ENCODE results near the gene PDXK.

The PDXK gene

DNA sequence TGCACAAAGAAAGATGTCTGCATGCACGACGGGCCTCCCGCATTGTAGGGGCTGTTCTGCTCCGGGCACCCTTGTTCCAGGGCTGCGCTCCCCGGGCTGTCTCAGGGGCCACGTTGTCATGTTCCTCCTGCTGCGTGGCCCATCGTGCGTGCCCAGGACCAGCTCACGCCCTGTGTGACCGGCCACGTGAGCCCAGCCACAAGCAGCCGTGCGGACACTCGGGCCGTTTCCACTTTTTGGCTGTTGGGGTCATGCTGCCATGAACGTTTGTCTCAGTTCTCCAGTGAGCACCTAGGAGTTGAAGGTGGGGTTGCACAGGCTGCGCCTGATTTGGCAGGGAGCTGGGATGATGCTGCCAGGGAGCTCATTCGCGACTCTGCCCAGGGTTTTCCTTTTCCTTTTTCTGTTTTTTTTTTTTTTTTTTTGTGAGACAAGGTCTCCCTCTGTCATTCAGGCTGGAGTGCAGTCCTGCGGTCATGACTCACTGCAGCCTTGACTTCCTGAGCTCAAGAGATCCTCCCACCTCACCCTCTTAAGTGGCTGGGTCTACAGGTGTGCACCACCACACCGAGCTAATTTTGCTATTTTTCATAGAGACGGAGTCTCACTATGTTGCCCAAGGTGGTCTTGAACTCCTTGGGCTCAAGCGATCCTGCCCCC is 17.4 kb downstream of the PDXK start:
- TF ChIP-seq CTCF (IDR thresholded peaks at IDR 0.05; ENCODE audit: low read depth, low read length): no peak
- in situ Hi-C loops (cut with HindIII; ENCODE audit: low sequenced_read_pairs): no loop called here
- no peak overlapping the region for H3K4me3 ChIP-seq (ENCODE audit: low read depth, low read length)
- no peak for DNase-seq (ENCODE audit: low read depth, low spot score)

DNA sequence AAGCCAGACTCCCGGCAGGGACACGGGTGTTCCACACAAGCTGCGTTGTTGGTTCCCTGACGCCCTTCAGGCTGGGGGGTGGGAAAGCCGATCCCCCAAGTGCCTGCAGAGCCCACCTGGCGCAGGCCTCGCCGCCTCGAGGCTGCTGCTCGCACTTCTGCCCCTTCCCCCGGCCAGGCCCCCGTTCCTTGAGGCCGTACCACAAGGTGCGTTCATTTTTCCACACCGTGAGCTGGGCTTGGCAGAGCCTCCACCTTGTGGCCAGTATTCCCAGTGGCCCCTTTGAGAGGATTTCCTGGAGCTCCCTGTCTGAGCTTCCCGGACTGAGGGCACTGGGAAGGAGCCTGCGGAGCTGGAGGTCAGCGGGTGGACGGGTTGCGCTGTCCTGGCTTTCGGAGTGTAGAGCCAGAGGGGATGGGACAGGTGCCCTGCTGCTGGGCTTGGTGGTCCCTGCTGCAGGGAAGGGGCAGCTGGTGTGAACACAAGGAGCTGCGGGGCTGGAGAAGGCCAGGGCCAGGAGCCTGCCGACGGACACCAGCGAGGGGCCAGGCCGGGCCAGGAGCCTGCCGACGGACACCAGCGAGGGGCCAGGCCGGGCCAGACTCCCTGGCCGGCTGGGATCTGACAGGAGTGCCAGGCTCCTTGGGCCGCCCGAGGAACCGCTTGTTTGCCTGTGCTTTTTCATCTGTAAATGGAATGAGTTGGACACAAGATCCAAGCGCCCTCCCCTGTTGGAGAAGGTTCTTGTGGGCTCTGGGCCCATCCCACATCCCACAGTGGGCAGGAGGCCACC is 18.4 kb downstream of the PDXK start:
- no peak for DNase-seq (ENCODE audit: low read depth, low spot score)
- TF ChIP-seq CTCF (IDR thresholded peaks at IDR 0.05; ENCODE audit: low read depth, low read length): no peak
- H3K4me3 ChIP-seq (ENCODE audit: low read depth, low read length): no peak overlapping the region
- in situ Hi-C loops (cut with HindIII; ENCODE audit: low sequenced_read_pairs): no loop called here

DNA sequence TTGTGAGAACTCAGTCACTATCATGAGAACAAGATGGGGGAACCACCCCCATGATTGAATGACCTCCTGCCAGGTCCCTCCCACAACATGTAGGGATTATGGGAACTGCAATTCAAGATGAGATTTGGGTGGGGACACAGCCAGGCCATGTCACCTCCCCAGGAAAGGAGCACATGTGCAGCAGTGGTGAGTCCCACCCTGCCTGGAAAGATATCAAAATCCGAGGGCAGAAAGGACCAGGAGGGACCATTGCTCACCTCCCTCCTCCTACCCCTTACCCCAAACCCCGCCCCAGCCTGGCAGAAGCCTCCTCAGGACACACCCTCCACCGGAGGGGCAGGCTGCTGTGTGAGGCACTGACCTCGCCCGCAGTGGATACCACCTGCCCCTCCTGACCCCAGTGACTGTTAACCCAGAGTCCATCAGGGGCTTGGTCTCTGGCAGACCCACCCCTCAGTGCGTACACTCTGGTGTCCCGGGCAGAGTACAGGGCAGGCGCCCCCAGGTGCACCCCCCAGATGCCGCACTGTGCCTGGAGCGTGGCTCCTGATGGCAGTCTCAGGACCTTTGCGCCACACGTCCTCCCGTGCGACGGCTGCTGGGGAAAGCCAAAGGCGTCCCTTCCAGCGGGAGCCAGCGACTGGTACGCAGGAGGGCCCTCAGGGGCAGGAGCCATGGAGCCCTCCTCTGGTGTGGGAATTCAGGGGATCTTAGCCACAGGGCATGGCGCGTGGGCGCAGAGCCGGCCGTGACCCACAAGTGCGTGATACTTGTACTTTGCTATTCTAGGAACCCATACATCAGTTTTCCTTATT is 20.9 kb downstream of the PDXK start:
- no peak overlapping the region for H3K4me3 ChIP-seq (ENCODE audit: low read depth, low read length)
- no peak for DNase-seq (ENCODE audit: low read depth, low spot score)
- in situ Hi-C loops (cut with HindIII; ENCODE audit: low sequenced_read_pairs): no loop called here
- TF ChIP-seq CTCF (IDR thresholded peaks at IDR 0.05; ENCODE audit: low read depth, low read length): no peak

DNA sequence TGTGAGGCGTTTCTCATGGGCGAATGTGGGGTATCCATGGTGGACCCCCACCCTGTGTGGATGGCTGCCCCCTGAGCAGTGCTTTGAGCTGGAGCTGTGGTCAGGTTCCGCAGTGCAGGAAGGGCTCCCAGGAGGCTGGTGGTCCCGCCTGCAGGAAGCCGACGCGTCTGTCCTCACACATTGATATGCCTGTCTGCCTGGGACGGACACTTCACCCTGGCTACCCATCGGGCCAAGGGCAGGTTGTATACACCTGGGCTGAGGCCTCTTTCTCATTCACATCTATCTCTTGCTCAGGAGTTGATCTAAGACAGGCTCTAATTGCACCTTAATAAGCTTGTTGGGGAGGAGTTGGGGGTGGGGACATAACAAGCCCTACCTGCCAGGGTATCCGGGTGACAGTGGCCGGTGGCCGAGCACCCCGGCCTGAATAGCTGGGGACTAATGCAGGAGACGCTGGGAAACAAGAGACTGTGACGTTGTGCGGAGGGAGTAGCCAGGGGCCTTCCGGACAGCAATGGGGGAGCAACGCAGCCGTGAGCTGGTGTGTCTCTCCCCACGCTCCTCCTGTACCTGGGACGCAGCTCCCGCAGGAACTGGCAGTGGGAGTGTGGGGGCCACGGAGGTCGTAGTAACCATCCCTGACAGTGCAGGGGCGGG is 21.7 kb downstream of the PDXK start:
- in situ Hi-C loops (cut with HindIII; ENCODE audit: low sequenced_read_pairs): no loop called here
- no peak for TF ChIP-seq CTCF (IDR thresholded peaks at IDR 0.05; ENCODE audit: low read depth, low read length)
- peak; percentile 17 for DNase-seq (ENCODE audit: low read depth, low spot score)
- H3K4me3 ChIP-seq (ENCODE audit: low read depth, low read length): no peak overlapping the region

DNA sequence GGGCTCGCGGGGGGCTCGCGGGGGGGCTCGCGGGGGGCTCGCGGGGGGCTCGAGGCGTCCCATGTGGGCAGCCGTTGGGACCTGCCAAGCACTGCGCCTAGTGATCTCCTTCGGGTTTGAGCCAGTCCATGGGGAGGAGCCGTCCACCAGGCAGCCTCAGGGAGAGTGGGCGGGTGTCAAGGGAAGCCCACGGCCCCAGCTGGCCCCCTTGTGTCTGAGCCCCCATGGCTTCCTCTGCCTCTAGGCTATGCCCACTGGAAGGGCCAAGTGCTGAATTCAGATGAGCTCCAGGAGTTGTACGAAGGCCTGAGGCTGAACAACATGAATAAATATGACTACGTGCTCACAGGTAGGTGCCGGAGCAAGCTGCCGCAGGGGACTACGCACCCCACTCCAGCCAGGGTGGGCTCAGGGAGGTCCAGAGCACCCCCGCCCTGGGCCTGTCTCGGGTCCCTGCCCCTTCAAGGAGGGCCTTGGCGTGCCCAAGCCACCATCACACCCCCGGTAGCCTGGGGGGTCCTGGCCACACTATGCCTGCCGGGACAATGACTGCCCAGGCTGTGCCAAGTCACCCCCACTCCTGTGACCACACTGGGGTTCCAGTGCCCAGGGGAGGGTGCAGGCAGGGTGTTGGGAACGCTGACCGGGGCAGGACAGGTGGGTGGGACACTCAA is 22.6 kb downstream of the PDXK start:
- no peak for DNase-seq (ENCODE audit: low read depth, low spot score)
- no peak overlapping the region for H3K4me3 ChIP-seq (ENCODE audit: low read depth, low read length)
- in situ Hi-C loops (cut with HindIII; ENCODE audit: low sequenced_read_pairs): no loop called here
- no peak for TF ChIP-seq CTCF (IDR thresholded peaks at IDR 0.05; ENCODE audit: low read depth, low read length)

DNA sequence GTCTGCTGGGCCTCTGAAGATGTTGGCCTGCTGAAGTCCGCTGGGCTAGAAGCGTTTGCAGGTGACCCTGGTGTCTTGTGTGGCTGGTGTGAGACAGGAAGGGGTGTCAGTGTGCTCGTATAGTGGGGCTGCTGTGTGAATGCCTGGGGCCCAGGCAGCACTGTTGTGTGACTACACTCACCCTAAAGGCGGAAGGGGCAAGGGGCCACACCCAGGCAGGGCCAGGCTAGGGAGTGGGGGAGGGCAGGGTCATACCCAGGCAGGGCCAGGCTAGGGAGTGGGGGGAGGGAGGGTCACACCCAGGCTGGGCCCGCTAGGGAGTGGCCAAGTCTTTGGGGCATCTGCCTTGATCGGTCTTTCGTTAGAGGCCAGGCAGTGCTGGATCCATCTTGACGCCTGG is 25.0 kb downstream of the PDXK start:
- in situ Hi-C loops (cut with HindIII; ENCODE audit: low sequenced_read_pairs): no loop called here
- no peak for DNase-seq (ENCODE audit: low read depth, low spot score)
- no peak overlapping the region for H3K4me3 ChIP-seq (ENCODE audit: low read depth, low read length)
- TF ChIP-seq CTCF (IDR thresholded peaks at IDR 0.05; ENCODE audit: low read depth, low read length): no peak

Measured in astrocyte of the spinal cord (primary cell).